Measurements from ENCODE around the gene EFNA4. TPM values are rescaled to one million over a fixed set of nuclear protein-coding genes. Genes with fewer than 3 reads are reported as not detected.

Gene EFNA4
- polyA plus RNA-seq, 1 experiment, result 10.1 TPM

GRCh38 chr1:155022136-155022926 lies 41.2 kb upstream of the EFNA4 start:
- Histone ChIP-seq H3K9me3 (ENCODE audit: control insufficient read depth, insufficient read depth, low read length) (no peaks in the 10 kb centered on the region), H3K27ac (ENCODE audit: low read depth, low read length) (no peak overlapping the region), H3K4me3 (ENCODE audit: low read depth, low read length) (no peak overlapping the region), H3K27me3 (ENCODE audit: control insufficient read depth, insufficient read depth, low read length) (peaks cover 5% of the 10 kb centered on the region)
- no peak for TF ChIP-seq CTCF (IDR thresholded peaks at IDR 0.05; ENCODE audit: low read depth, low read length)
- no peak for DNase-seq (ENCODE audit: low read depth, low spot score)
- POLR2A ChIA-PET, result interaction anchor here (0.6 kb wide), 1 partner anchor 18 kb away, joined by 3 read pairs; no protein-coding TSS in a partner anchor
- CTCF ChIA-PET, result interaction anchor here (0.9 to 1.4 kb wide), 4 partner anchors 10 to 39 kb away, joined by 3 to 6 read pairs (median 4); no protein-coding TSS in a partner anchor

DNA sequence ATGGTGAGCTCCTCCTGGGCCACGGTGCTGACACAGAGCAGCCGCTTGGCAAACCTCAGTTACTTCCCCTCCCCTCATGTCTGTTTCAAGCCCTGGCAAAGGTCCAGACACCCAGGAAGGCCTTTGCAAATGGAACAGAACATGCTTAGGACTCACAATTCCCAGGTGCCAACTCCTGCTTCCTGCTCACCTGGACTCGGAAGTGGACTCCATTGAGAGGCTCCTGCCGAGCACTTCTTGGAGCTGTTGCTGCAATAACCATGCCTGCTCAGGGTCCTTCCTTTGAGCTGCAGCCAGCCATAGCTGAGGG lies 40.7 kb upstream of the EFNA4 start:
- ChIA-PET POLR2A (interaction anchor here (0.6 kb wide), 1 partner anchor 18 kb away, joined by 3 read pairs; no protein-coding TSS in a partner anchor), CTCF (interaction anchor here (0.9 to 1.4 kb wide), 3 partner anchors 10 to 39 kb away, joined by 3 to 6 read pairs (median 4); no protein-coding TSS in a partner anchor)
- TF ChIP-seq CTCF (IDR thresholded peaks at IDR 0.05; ENCODE audit: low read depth, low read length), result no peak
- H3K27ac ChIP-seq (ENCODE audit: low read depth, low read length), result no peak overlapping the region
- no peak for DNase-seq (ENCODE audit: low read depth, low spot score)
- peaks cover 5% of the 10 kb centered on the region for H3K27me3 ChIP-seq (ENCODE audit: control insufficient read depth, insufficient read depth, low read length)
- H3K9me3 ChIP-seq (ENCODE audit: control insufficient read depth, insufficient read depth, low read length), result no peaks in the 10 kb centered on the region
- H3K4me3 ChIP-seq (ENCODE audit: low read depth, low read length), result no peak overlapping the region

DNA sequence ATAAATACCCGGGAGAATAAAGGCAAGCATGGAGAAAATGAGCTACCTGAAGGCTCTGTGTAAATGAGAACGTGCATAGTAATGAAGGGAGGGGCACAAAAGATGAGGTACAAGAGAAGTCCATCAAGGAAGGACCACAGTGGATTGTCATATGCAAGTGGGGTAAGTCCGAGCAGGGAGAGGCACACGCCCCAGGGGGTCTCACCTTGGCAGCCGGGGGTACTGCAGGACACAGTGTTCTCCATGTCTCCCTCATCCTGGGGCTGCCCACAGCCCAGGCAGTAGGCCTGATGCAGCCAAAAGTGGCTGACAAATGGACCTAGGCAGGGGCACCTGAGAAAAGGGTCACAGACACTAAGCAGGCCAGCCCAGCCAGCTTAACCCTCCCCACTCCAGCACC lies 39.9 kb upstream of the EFNA4 start:
- H3K9me3 ChIP-seq (ENCODE audit: control insufficient read depth, insufficient read depth, low read length), result no peaks in the 10 kb centered on the region
- H3K27ac ChIP-seq (ENCODE audit: low read depth, low read length), result no peak overlapping the region
- ChIA-PET CTCF (interaction anchor here (1.4 kb wide), 1 partner anchor 21 kb away, joined by 6 read pairs; no protein-coding TSS in a partner anchor), POLR2A (no interaction called here)
- no peak overlapping the region for H3K4me3 ChIP-seq (ENCODE audit: low read depth, low read length)
- peaks cover 5% of the 10 kb centered on the region for H3K27me3 ChIP-seq (ENCODE audit: control insufficient read depth, insufficient read depth, low read length)
- no peak for TF ChIP-seq CTCF (IDR thresholded peaks at IDR 0.05; ENCODE audit: low read depth, low read length)
- DNase-seq (ENCODE audit: low read depth, low spot score), result no peak

DNA sequence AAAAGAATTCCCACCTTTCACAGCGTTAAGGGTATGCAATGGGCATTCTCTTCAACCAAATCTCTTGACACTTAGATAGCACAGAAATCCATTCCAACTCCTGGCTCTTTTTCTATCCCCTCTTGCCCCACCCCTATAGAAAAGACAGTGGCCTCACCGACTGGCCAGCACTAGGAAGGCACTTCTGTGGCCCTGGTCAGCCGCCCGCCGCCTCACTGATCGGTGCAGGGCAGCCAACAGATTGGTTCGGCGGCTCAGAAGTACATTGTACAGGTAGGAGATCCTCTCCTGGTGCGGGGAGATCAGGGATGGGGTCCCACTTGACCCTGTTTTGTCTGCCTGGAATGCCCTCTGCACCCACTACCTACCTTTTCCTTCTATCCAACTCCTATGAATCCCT lies 39.2 kb upstream of the EFNA4 start:
- TF ChIP-seq CTCF (IDR thresholded peaks at IDR 0.05; ENCODE audit: low read depth, low read length), result no peak
- Histone ChIP-seq H3K9me3 (ENCODE audit: control insufficient read depth, insufficient read depth, low read length) (no peaks in the 10 kb centered on the region), H3K27ac (ENCODE audit: low read depth, low read length) (no peak overlapping the region), H3K27me3 (ENCODE audit: control insufficient read depth, insufficient read depth, low read length) (peaks cover 5% of the 10 kb centered on the region), H3K4me3 (ENCODE audit: low read depth, low read length) (no peak overlapping the region)
- DNase-seq (ENCODE audit: low read depth, low spot score), result no peak
- CTCF ChIA-PET, result no interaction called here
- POLR2A ChIA-PET, result no interaction called here

GRCh38 chr1:155026154-155026553 lies 37.4 kb upstream of the EFNA4 start:
- Histone ChIP-seq H3K4me3 (ENCODE audit: low read depth, low read length) (no peak overlapping the region), H3K9me3 (ENCODE audit: control insufficient read depth, insufficient read depth, low read length) (no peaks in the 10 kb centered on the region), H3K27me3 (ENCODE audit: control insufficient read depth, insufficient read depth, low read length) (peaks cover 18% of the 10 kb centered on the region), H3K27ac (ENCODE audit: low read depth, low read length) (no peak overlapping the region)
- ChIA-PET POLR2A (no interaction called here), CTCF (interaction anchor here (1.6 kb wide), 1 partner anchor 8 kb away, joined by 11 read pairs; no protein-coding TSS in a partner anchor)
- TF ChIP-seq CTCF (IDR thresholded peaks at IDR 0.05; ENCODE audit: low read depth, low read length), result no peak
- no peak for DNase-seq (ENCODE audit: low read depth, low spot score)
